HEK293 (cell line): ENCODE measurements around the gene SLC22A31.

Experiments
- KLF7 ChIP-seq: fragments of 450-650 bp; formaldehyde crosslinking; IDR thresholded peaks from 2 replicates; pipeline ENCODE4 v1.5.1; 2016; ENCODE audit warnings: missing biosample characterization, missing genetic modification characterization, borderline replicate concordance
- MZF1 ChIP-seq: fragments of 450-650 bp; formaldehyde crosslinking; IDR thresholded peaks from 2 replicates; pipeline ENCODE4 v1.5.1; 2017; ENCODE audit warnings: missing biosample characterization, missing genetic modification characterization, borderline replicate concordance
- REST ChIP-seq: fragments of 450-650 bp; formaldehyde crosslinking; IDR thresholded peaks from 2 replicates; pipeline ENCODE4 v1.5.1; 2016; ENCODE audit warnings: missing biosample characterization, missing genetic modification characterization
- TSHZ1 ChIP-seq: fragments of 450-650 bp; formaldehyde crosslinking; IDR thresholded peaks from 2 replicates; pipeline ENCODE4 v1.5.1; 2016; ENCODE audit warnings: missing biosample characterization, missing genetic modification characterization, borderline replicate concordance
- ZBTB8A ChIP-seq: fragments of 450-650 bp; formaldehyde crosslinking; IDR thresholded peaks from 2 replicates; pipeline ENCODE4 v1.5.1; 2016; ENCODE audit warnings: missing biosample characterization, missing genetic modification characterization
- ZNF121 ChIP-seq: fragments of 450-650 bp; formaldehyde crosslinking; IDR thresholded peaks from 2 replicates; pipeline ENCODE4 v1.5.1; 2016; ENCODE audit warnings: missing biosample characterization, missing genetic modification characterization
- ZNF175 ChIP-seq: fragments of 450-650 bp; formaldehyde crosslinking; IDR thresholded peaks from 2 replicates; pipeline ENCODE4 v1.5.1; 2016; ENCODE audit warnings: missing biosample characterization, missing genetic modification characterization
- ZNF184 ChIP-seq: fragments of 450-650 bp; IDR thresholded peaks from 2 replicates; pipeline ENCODE4 v1.5.1; 2018; ENCODE audit warnings: missing biosample characterization, mild to moderate bottlenecking, missing genetic modification characterization
- ZNF274 ChIP-seq, 2 experiments: fragments of 200-500 bp in 1 of 2; fragments of 450-650 bp in 1 of 2; sonication (Bioruptor generic) in 1 of 2; formaldehyde crosslinking in 1 of 2; IDR thresholded peaks; 2 replicates each; pipeline versions ENCODE4 v1.5.1 to v1.6.1; 2014 to 2016; ENCODE audit warnings: borderline replicate concordance in 1 of 2, inconsistent platforms in 1 of 2, low read length in 1 of 2, missing biosample characterization in 1 of 2, missing genetic modification characterization in 1 of 2
- ZNF623 ChIP-seq: fragments of 450-650 bp; formaldehyde crosslinking; IDR thresholded peaks from 2 replicates; pipeline ENCODE4 v1.5.1; 2016; ENCODE audit warnings: missing biosample characterization, missing genetic modification characterization
- ZNF664 ChIP-seq: fragments of 450-650 bp; formaldehyde crosslinking; IDR thresholded peaks from 2 replicates; pipeline ENCODE4 v1.5.1; 2016; ENCODE audit warnings: missing biosample characterization, missing genetic modification characterization
- ZNF830 ChIP-seq: fragments of 450-650 bp; IDR thresholded peaks from 2 replicates; pipeline ENCODE4 v1.5.0; 2018; ENCODE audit warnings: missing biosample characterization, missing genetic modification characterization, low read depth, mild to moderate bottlenecking, moderate library complexity
- TF ChIP-seq, protein P1 (sequence below): fragments of 450-650 bp; formaldehyde crosslinking; IDR thresholded peaks from 2 replicates; pipeline ENCODE4 v1.5.1; 2016; ENCODE audit warnings: missing biosample characterization, missing genetic modification characterization
- TF ChIP-seq, protein P2 (sequence below): fragments of 450-650 bp; formaldehyde crosslinking; conservative IDR thresholded peaks from 2 replicates; pipeline ENCODE4 v1.5.1; 2016; ENCODE audit warnings: low read depth, missing biosample characterization, missing genetic modification characterization

GRCh38 chr16:89171216-89172170, 28.8 kb downstream of the SLC22A31 start, which contains the start of gene CDH15:
- TF ChIP-seq, protein P1, sequence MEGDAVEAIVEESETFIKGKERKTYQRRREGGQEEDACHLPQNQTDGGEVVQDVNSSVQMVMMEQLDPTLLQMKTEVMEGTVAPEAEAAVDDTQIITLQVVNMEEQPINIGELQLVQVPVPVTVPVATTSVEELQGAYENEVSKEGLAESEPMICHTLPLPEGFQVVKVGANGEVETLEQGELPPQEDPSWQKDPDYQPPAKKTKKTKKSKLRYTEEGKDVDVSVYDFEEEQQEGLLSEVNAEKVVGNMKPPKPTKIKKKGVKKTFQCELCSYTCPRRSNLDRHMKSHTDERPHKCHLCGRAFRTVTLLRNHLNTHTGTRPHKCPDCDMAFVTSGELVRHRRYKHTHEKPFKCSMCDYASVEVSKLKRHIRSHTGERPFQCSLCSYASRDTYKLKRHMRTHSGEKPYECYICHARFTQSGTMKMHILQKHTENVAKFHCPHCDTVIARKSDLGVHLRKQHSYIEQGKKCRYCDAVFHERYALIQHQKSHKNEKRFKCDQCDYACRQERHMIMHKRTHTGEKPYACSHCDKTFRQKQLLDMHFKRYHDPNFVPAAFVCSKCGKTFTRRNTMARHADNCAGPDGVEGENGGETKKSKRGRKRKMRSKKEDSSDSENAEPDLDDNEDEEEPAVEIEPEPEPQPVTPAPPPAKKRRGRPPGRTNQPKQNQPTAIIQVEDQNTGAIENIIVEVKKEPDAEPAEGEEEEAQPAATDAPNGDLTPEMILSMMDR (tag by site-specific recombination), result no peak
- no peak for TF ChIP-seq ZNF175 (tag by site-specific recombination)
- TF ChIP-seq ZNF184 (tag by site-specific recombination), result no peak
- TF ChIP-seq MZF1 (tag by site-specific recombination), result no peak
- no peak for TF ChIP-seq ZNF664
- TF ChIP-seq ZBTB8A, result no peak
- no peak for TF ChIP-seq KLF7
- TF ChIP-seq ZNF274 (IDR thresholded peaks at IDR 0.05; ENCODE audit: low read length), result no peak
- no peak for TF ChIP-seq ZNF274 (tag by site-specific recombination; IDR thresholded peaks at IDR 0.05; ENCODE audit: borderline replicate concordance)
- TF ChIP-seq ZNF121, result no peak
- no peak for TF ChIP-seq TSHZ1 (tag by site-specific recombination)
- TF ChIP-seq ZNF830 (tag by site-specific recombination), result no peak
- no peak for TF ChIP-seq ZNF623
- no peak for TF ChIP-seq REST (tag by site-specific recombination)
- TF ChIP-seq, protein P2, sequence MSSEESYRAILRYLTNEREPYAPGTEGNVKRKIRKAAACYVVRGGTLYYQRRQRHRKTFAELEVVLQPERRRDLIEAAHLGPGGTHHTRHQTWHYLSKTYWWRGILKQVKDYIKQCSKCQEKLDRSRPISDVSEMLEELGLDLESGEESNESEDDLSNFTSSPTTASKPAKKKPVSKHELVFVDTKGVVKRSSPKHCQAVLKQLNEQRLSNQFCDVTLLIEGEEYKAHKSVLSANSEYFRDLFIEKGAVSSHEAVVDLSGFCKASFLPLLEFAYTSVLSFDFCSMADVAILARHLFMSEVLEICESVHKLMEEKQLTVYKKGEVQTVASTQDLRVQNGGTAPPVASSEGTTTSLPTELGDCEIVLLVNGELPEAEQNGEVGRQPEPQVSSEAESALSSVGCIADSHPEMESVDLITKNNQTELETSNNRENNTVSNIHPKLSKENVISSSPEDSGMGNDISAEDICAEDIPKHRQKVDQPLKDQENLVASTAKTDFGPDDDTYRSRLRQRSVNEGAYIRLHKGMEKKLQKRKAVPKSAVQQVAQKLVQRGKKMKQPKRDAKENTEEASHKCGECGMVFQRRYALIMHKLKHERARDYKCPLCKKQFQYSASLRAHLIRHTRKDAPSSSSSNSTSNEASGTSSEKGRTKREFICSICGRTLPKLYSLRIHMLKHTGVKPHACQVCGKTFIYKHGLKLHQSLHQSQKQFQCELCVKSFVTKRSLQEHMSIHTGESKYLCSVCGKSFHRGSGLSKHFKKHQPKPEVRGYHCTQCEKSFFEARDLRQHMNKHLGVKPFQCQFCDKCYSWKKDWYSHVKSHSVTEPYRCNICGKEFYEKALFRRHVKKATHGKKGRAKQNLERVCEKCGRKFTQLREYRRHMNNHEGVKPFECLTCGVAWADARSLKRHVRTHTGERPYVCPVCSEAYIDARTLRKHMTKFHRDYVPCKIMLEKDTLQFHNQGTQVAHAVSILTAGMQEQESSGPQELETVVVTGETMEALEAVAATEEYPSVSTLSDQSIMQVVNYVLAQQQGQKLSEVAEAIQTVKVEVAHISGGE (tag by site-specific recombination), result no peak
